SW 1271 (cell line): ENCODE measurements around the gene KHNYN.

Experiments
- DNase-seq, 2 experiments: peaks; one replicate each; lab custom pipeline; 2025; lab: John Stamatoyannopoulos, UW

KHNYN gene

DNA sequence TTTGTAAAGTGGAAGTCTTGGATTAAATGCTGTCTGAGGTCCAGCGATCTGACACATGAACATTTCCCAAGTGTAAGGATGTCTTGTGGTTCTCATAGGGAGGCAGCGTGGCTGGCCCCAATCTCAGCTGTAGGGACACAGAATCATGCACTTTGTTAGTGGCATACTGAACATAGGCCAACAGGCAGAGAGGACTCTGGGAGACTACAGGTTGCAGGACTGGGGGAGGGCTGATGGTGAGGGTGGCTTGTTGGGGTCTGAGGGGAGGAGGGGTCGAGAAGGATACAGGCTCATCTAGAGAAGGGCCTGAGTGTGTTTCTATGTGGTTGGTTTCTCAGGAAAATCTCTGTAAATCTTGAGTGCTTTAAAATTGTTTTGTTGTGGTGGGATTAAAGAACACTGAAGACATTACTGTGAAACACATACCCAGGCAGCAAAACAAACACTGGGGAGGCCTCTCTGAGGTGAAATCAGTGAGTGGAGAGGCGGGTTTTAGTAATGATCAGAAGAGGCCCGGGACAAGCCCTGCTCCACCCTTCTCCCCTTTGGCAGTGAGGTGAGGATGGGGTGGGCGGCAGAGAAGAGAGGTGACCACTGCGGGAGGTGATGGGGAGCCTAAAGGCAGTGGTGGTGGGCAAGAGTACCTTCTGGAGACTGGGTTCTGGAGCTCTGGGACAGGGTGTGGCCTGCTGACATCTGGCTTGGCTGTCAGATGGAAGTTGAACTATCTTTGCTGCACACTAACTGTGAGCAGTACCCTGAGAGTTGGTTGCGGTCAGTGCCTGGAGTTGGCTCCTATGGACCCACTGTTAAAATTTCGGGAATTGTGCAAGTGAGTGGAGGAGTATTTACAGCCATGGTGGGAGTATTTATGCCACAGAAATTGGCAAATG lies 27.7 kb upstream of the KHNYN start:
- DNase-seq = no peak

GRCh38 chr14:24403294-24403998 lies 26.3 kb upstream of the KHNYN start:
- DNase-seq = no peak

GRCh38 chr14:24404814-24405213 lies 24.9 kb upstream of the KHNYN start:
- DNase-seq = no peak

- DNase-seq = no peak
Observed at GRCh38 chr14:24406416-24406815, 23.3 kb upstream of the KHNYN start.

DNA sequence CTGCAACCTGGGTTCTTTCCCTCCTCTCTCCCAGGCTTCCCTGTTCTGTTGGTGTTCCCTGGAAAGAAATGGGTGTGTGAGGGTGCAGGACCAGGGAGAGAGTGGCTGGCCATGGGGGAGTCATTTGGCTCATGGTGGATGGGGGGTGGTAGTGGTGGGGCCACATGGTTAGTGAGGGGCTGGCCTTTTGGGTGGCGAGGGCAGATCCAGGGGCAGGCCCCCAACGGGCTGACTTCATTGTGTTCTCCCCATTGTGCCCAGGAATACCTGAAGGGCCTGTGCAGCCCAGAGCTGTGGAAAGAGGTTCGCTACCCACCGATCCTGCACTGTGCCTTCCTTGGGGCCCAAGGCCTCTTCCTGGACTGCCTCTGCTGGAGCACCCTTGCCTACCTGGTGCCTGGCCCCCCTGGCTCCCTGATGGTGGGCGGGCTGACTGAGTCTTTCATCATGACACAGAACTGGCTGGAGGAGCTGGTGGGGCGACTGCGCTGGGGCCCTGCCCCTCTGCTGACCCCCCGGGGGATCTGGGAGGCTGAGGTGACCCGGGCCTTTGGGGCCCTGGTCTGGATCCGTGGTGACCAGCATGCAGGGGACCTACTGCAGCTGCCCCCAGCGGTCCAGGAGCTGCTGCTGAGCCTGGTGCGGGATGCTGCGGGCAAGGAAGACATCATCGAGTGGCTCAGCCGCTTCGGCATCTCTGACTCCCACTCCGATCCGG lies 22.0 kb upstream of the KHNYN start:
- no peak for DNase-seq

GRCh38 chr14:24408764-24409163 lies 21.0 kb upstream of the KHNYN start:
- DNase-seq = no peak

GRCh38 chr14:24409192-24409591 lies 20.6 kb upstream of the KHNYN start:
- no peak for DNase-seq

DNA sequence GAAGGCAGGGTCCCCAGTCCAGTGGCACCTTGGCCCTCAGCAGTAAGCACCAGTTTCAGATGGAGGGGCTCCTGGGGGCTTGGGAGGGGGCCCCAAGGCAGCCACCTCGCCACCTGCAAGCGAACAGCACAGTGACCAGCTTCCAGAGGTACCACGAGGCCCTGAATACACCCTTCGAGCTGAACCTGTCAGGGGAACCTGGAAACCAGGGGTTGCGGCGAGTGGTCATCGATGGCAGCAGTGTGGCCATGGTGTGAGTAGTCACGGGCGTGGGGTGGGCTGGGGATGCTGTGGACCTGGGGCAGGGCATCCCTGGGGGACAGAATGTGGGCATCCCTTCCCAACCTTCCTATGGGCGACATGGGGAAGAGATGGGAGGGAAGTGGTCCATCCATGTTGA lies 19.8 kb upstream of the KHNYN start:
- DNase-seq = no peak

DNA sequence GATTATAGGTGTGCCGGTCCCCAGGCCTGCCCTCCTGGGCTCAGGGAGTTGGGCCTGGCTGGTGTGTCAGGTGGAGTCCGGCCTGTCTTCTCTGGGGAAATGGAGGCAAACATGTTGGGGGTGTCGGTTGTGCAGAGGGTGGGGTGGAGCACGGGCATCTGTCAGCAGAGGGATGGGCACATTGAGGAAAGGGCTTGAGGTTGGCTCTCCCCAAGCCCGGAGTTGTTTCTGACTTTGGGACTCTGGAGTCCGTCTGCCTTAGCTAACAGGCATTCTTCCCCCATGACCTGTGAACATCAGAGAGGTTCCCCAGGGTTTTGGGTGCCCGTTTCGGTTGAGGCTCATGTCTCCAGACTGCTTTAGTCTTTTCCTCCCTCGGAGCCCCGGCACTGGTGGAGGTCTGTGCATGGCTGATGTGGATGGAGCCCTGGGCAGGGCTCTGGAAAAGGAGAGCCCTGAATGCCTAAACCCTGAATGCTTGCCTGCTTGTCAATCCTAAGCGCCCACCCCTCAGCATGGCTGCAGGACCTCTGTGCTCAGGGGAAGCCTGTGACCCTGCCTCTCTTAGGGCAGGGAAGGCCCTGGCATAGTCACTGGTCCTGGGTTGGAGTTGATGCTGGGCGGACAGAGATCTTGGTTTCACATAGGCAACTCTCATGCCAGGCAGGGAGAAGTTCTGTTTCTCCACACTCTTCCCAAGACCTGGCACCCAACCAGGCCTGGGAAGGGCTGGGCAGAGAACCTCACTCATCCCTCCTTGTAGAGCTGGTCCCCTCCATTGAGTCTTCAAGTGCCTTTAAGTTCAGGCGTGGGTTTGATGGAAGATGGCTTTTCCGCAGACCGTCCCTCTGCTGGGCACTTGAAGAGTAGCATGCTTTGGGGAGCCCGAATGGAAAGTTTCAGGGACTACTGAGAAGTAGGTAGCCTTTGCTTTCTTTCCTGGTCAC lies 18.0 kb upstream of the KHNYN start:
- DNase-seq = peak in 1 of 2 experiments; percentile 17

GRCh38 chr14:24414077-24414476 lies 15.7 kb upstream of the KHNYN start:
- no peak for DNase-seq

GRCh38 chr14:24414732-24415420 lies 14.9 kb upstream of the KHNYN start:
- DNase-seq = no peak

DNA sequence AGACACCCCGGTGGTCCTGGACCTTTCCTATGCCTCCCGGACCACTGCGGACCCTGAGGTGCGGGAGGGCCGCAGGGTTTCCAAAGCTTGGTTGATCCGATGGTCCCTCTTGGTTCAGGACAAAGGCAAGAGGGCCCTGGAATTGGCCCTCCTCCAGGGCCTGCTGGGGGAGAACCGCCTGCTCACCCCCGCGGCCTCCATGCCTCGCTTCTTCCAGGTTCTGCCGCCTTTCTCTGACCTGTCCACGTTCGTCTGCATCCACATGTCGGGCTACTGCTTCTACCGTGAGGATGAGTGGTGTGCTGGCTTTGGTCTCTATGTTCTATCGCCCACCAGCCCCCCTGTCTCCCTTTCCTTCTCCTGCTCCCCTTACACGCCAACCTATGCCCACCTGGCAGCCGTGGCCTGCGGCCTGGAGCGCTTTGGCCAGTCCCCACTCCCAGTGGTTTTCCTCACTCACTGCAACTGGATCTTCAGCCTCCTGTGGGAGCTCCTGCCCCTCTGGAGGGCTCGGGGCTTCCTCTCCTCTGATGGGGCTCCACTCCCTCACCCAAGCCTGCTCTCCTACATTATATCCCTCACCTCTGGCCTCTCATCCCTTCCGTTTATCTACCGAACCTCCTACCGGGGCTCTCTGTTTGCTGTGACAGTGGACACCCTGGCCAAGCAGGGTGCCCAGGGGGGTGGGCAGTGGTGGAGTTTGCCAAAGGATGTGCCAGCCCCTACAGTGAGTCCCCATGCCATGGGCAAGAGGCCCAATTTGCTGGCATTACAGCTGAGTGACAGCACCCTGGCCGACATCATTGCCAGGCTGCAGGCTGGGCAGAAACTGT lies 14.1 kb upstream of the KHNYN start:
- DNase-seq = no peak

DNA sequence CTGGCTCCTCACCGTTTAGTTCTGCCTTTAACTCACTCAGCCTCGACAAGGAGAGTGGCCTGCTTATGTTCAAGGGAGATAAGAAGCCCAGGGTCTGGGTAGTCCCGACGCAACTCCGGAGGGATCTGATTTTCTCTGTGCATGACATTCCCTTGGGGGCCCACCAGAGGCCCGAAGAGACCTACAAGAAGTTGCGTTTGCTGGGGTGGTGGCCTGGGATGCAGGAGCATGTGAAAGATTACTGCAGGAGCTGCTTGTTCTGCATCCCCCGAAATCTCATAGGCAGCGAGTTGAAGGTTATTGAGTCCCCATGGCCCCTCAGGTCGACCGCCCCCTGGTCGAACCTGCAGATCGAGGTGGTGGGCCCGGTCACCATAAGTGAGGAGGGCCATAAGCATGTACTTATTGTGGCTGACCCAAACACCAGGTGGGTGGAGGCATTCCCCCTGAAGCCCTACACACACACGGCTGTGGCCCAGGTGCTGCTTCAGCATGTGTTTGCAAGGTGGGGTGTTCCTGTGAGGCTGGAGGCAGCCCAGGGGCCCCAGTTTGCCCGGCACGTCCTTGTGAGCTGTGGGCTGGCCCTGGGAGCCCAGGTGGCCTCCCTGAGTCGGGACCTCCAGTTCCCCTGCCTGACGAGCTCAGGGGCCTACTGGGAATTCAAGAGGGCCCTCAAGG lies 13.4 kb upstream of the KHNYN start:
- DNase-seq = no peak

DNA sequence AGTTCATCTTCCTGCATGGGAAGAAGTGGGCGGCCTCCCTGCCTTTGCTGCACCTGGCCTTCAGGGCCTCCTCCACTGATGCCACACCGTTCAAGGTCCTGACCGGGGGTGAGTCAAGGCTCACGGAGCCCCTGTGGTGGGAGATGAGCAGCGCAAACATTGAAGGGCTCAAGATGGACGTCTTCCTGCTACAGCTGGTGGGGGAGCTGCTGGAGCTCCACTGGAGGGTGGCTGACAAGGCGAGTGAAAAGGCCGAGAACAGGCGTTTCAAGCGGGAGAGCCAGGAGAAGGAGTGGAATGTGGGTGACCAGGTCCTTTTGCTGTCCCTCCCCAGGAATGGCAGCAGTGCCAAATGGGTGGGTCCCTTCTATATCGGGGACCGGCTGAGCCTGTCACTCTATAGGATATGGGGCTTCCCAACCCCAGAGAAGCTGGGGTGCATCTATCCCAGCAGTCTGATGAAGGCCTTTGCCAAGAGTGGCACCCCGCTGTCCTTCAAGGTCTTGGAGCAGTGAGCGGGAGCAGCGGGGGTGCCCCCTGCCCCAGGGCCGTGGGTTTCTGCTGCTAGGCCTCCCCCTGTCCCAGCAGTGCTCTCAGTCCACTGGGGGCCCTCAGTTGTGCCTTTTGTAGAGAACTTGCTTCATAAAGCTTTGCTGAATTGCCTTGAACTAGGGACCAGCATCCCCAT lies 12.7 kb upstream of the KHNYN start:
- DNase-seq = no peak

GRCh38 chr14:24417832-24418491 lies 11.8 kb upstream of the KHNYN start:
- no peak for DNase-seq

GRCh38 chr14:24418492-24418873 lies 11.3 kb upstream of the KHNYN start:
- DNase-seq = no peak

- no peak for DNase-seq
Observed at GRCh38 chr14:24422261-24422660, 7.5 kb upstream of the KHNYN start.
